ENCODE results near the gene ATF4. TPM values are rescaled to one million over a fixed set of nuclear protein-coding genes. Genes with fewer than 3 reads are reported as not detected.

The ATF4 gene
- total and polyA plus RNA-seq, 2 of the 13 experiments (the other 11 are each of a cell fraction or from before 2014, with no cell fraction given): 486 to 1,297 TPM

DNA sequence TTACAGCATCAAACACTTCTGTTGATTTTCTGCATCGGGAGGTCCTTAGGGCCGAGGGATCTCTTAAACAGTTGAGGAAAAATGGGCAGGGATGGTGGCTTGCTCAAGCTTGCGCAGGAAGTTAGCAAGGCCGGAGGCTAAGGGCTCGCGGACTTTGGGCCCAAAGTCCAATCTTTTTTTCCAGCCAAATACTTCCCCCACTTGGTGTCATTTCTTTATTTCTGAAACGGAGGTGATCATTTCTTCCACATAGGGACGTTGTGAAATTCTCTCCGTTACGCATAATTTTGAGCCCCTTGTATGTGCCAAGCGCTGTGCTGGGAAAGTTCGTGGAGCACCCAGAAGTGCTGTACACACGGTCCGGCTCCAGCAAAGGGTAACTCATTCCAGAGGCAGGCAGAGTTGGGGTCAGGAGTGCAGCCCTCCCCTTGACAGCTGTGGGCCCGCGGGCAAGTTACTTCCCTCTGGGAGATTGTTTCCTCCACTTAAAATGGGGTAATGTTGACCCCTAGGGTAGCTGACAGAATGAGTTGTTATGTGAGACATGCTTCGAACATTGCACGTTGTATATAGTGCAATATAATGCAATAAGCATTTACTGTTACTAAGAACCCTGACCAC is 17.5 kb upstream of the ATF4 start (continued):
- TF ChIP-seq, protein P1, sequence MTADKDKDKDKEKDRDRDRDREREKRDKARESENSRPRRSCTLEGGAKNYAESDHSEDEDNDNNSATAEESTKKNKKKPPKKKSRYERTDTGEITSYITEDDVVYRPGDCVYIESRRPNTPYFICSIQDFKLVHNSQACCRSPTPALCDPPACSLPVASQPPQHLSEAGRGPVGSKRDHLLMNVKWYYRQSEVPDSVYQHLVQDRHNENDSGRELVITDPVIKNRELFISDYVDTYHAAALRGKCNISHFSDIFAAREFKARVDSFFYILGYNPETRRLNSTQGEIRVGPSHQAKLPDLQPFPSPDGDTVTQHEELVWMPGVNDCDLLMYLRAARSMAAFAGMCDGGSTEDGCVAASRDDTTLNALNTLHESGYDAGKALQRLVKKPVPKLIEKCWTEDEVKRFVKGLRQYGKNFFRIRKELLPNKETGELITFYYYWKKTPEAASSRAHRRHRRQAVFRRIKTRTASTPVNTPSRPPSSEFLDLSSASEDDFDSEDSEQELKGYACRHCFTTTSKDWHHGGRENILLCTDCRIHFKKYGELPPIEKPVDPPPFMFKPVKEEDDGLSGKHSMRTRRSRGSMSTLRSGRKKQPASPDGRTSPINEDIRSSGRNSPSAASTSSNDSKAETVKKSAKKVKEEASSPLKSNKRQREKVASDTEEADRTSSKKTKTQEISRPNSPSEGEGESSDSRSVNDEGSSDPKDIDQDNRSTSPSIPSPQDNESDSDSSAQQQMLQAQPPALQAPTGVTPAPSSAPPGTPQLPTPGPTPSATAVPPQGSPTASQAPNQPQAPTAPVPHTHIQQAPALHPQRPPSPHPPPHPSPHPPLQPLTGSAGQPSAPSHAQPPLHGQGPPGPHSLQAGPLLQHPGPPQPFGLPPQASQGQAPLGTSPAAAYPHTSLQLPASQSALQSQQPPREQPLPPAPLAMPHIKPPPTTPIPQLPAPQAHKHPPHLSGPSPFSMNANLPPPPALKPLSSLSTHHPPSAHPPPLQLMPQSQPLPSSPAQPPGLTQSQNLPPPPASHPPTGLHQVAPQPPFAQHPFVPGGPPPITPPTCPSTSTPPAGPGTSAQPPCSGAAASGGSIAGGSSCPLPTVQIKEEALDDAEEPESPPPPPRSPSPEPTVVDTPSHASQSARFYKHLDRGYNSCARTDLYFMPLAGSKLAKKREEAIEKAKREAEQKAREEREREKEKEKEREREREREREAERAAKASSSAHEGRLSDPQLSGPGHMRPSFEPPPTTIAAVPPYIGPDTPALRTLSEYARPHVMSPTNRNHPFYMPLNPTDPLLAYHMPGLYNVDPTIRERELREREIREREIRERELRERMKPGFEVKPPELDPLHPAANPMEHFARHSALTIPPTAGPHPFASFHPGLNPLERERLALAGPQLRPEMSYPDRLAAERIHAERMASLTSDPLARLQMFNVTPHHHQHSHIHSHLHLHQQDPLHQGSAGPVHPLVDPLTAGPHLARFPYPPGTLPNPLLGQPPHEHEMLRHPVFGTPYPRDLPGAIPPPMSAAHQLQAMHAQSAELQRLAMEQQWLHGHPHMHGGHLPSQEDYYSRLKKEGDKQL (CRISPR knock-in tag; IDR thresholded peaks at IDR 0.05; ENCODE audit: low read depth): no peak
- no peak for TF ChIP-seq BHLHE40 (IDR thresholded peaks at IDR 0.05; ENCODE audit: low read length)
- no peak for TF ChIP-seq CHCHD3 (CRISPR knock-in tag; IDR thresholded peaks at IDR 0.05)
- TF ChIP-seq, protein P2, sequence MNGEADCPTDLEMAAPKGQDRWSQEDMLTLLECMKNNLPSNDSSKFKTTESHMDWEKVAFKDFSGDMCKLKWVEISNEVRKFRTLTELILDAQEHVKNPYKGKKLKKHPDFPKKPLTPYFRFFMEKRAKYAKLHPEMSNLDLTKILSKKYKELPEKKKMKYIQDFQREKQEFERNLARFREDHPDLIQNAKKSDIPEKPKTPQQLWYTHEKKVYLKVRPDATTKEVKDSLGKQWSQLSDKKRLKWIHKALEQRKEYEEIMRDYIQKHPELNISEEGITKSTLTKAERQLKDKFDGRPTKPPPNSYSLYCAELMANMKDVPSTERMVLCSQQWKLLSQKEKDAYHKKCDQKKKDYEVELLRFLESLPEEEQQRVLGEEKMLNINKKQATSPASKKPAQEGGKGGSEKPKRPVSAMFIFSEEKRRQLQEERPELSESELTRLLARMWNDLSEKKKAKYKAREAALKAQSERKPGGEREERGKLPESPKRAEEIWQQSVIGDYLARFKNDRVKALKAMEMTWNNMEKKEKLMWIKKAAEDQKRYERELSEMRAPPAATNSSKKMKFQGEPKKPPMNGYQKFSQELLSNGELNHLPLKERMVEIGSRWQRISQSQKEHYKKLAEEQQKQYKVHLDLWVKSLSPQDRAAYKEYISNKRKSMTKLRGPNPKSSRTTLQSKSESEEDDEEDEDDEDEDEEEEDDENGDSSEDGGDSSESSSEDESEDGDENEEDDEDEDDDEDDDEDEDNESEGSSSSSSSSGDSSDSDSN (CRISPR knock-in tag; IDR thresholded peaks at IDR 0.05): 0 out of 2 replicates have a peak, but pooled peaks have one; percentile 13
- TF ChIP-seq, protein P3, sequence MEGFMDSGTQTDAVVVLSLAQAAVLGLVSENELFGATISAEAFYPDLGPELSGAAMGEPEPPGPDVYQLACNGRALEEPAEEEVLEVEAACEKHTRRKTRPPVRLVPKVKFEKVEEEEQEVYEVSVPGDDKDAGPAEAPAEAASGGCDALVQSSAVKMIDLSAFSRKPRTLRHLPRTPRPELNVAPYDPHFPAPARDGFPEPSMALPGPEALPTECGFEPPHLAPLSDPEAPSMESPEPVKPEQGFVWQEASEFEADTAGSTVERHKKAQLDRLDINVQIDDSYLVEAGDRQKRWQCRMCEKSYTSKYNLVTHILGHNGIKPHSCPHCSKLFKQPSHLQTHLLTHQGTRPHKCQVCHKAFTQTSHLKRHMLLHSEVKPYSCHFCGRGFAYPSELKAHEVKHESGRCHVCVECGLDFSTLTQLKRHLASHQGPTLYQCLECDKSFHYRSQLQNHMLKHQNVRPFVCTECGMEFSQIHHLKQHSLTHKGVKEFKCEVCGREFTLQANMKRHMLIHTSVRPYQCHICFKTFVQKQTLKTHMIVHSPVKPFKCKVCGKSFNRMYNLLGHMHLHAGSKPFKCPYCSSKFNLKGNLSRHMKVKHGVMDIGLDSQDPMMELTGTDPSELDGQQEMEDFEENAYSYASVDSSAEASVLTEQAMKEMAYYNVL (CRISPR knock-in tag; IDR thresholded peaks at IDR 0.05; ENCODE audit: borderline replicate concordance): no peak
- no peak for TF ChIP-seq HIVEP1 (CRISPR knock-in tag; IDR thresholded peaks at IDR 0.05)
- TF ChIP-seq ZNF781 (CRISPR knock-in tag; IDR thresholded peaks at IDR 0.05; ENCODE audit: borderline replicate concordance, not compliant biosample characterization): peak; percentile 4
- TF ChIP-seq FOXK2 (IDR thresholded peaks at IDR 0.05): no peak
- no peak for TF ChIP-seq GZF1 (CRISPR knock-in tag; IDR thresholded peaks at IDR 0.05)
- TF ChIP-seq MYC (CRISPR knock-in tag; IDR thresholded peaks at IDR 0.05; ENCODE audit: borderline replicate concordance): no peak
- no peak for TF ChIP-seq ZNF329 (CRISPR knock-in tag; IDR thresholded peaks at IDR 0.05; ENCODE audit: low read depth)

Data from HepG2 (cell line).